Adrenal gland (tissue), 12 donors: Measurements from ENCODE around the gene REXO1. TPM values are rescaled to one million over a fixed set of nuclear protein-coding genes. Genes with fewer than 3 reads are reported as not detected.

Experiments
- DNase-seq, 7 donors: peaks; one replicate each; pipeline ENCODE4 v3.0.0-alpha.2; 2019 to 2020
- H3K27ac ChIP-seq, 5 donors: fragments of 200-600 bp; sonication (generic) in 4 of 5; 1 replicate in 3 of 5; 2 replicates in 2 of 5; pipeline versions ENCODE4 v1.5.1 to v1.8.0; 2016 to 2020; ENCODE audit warnings: mild to moderate bottlenecking in 1 of 5
- H3K27me3 ChIP-seq: fragments of 200-600 bp; 2 replicates; pipeline ENCODE4 v1.8.0; 2021
- H3K36me3 ChIP-seq, 2 donors: fragments of 200-600 bp; replicated peaks in 1 of 2; 1 replicate in 1 of 2; 2 replicates in 1 of 2; pipeline versions ENCODE4 v1.5.1 to v1.8.0; 2018 to 2022
- H3K4me1 ChIP-seq, 2 donors: fragments of 200-600 bp; replicated peaks in 1 of 2; 1 replicate in 1 of 2; 2 replicates in 1 of 2; pipeline versions ENCODE4 v1.5.1 to v1.8.0; 2018 to 2021
- H3K4me3 ChIP-seq, 4 donors: fragments of 200-600 bp; sonication (generic) in 3 of 4; one replicate each; pipeline ENCODE4 v1.5.1; 2016 to 2018
- H3K9me3 ChIP-seq, 3 donors: fragments of 200-600 bp; sonication (generic) in 1 of 3; replicated peaks in 1 of 3; 1 replicate in 2 of 3; 2 replicates in 1 of 3; pipeline versions ENCODE4 v1.5.1 to v1.8.0; 2016 to 2021
- CTCF ChIP-seq, 6 experiments: fragments of 450-650 bp in 4 of 6; fragments of 200-600 bp in 2 of 6; sonication (generic) in 1 of 6; IDR thresholded peaks; 1 replicate in 5 of 6; 2 replicates in 1 of 6; pipeline versions ENCODE4 v1.5.1 to v1.8.0; 2016 to 2021; ENCODE audit warnings: antibody characterized with exemption in 6 of 6, mild to moderate bottlenecking in 2 of 6, moderate library complexity in 1 of 6
- POLR2A ChIP-seq, 2 donors: fragments of 450-650 bp; IDR thresholded peaks; one replicate each; pipeline ENCODE4 v1.6.1; 2017; ENCODE audit warnings: antibody characterized with exemption in 2 of 2, mild to moderate bottlenecking in 2 of 2, moderate library complexity in 1 of 2
- WGBS, 4 donors: extraction: QIAGEN DNeasy Blood & Tissue Kit in 2 of 4; methylation state at CpG; one replicate each; pipeline versions ENCODE4 v1.1.5 to v1.1.7; 2013 to 2017; 5-methylcytosine and 5-hydroxymethylcytosine counted together
- intact Hi-C, 2 donors: fragments of 100-400 bp; cut with DNase I; formaldehyde crosslinking; loops; one replicate each; pipeline versions ENCODE4 v1.14.1 to v1.15.0; 2022 to 2023
- polyA plus RNA-seq, 3 donors: library from polyadenylated mRNA; stranded (reverse); fragments of 200-250 nt in 2 of 3; fragments of 350-450 nt in 1 of 3; fragmentation: Illumina TruSeq in 1 of 3; extraction: RNeasy Lipid Tissue Mini Kit (QIAGEN cat#74804) in 1 of 3; gene quantifications; one replicate each; pipeline ENCODE4 v1.2.3, GENCODE V29; 2013 to 2014
- total RNA-seq, 9 donors: library from RNA; depleted of rRNA in 4 of 9; stranded (reverse); fragments of >200 nt in 4 of 9; fragments of 120-200 nt in 1 of 9; fragmentation: NEBNext Ultra II Directional in 1 of 9; extraction: Animal tissue kit (Norgen Biotek cat#: 25700) in 1 of 9; gene quantifications; one replicate each; pipeline versions ENCODE4 v1.1.0 to v1.2.4, GENCODE V29; 2013 to 2023
- donor health status: healthy with polysubstance abuse.
- donor health status: Bipolar disorder and iron deficiency.
- donor health status: DM: yes; HTN: yes; CAD: no.
- donor health status: DM: no; HTN: no; CAD: no.
- donor health status: DM: no; HTN: no; CAD: no.
- donor health status: DM: yes; HTN: yes; CAD: no.

REXO1 gene
- total and polyA plus RNA-seq, 12 donors = 9.3 to 155 (median 44.5) TPM

GRCh38 chr19:1770866-1771576 is 77.3 kb downstream of the REXO1 start:
- no peak for TF ChIP-seq POLR2A (IDR thresholded peaks at IDR 0.05)
- no peak for TF ChIP-seq CTCF (IDR thresholded peaks at IDR 0.05)
- intact Hi-C loops = no loop called here
- Histone ChIP-seq H3K36me3 (no peaks in the 10 kb centered on the region), H3K27me3 (peaks cover 68% of the 10 kb centered on the region), H3K4me1 (no peaks in the 10 kb centered on the region), H3K9me3 (no peaks in the 10 kb centered on the region), H3K4me3 (no peak overlapping the region), H3K27ac (no peak overlapping the region)
- 81 to 86% (median 83%) methylated on average over 4 of the region's 4 CpGs for WGBS, 4 donors
- no peak for DNase-seq

- H3K4me3 ChIP-seq = no peak overlapping the region
- no peaks in the 10 kb centered on the region for H3K4me1 ChIP-seq
- peaks cover 67% of the 10 kb centered on the region for H3K27me3 ChIP-seq
- no peaks in the 10 kb centered on the region for H3K9me3 ChIP-seq
- H3K36me3 ChIP-seq = no peaks in the 10 kb centered on the region
- intact Hi-C loops = loop anchor here (5.0 kb wide), 2 partner anchors 97 to 222 kb away; no protein-coding TSS in a partner anchor
- H3K27ac ChIP-seq = no peak overlapping the region
- TF ChIP-seq CTCF (IDR thresholded peaks at IDR 0.05) (no peak), POLR2A (IDR thresholded peaks at IDR 0.05) (no peak)
- WGBS, 4 donors = 2 to 6% (median 5%) methylated on average over 12 of the region's 12 CpGs
- DNase-seq = no peak
Observed at GRCh38 chr19:1769645-1769985, 78.7 kb downstream of the REXO1 start.

- H3K4me1 ChIP-seq = no peaks in the 10 kb centered on the region
- intact Hi-C loops = loop anchor here (5.0 kb wide), 2 partner anchors 97 to 222 kb away; no protein-coding TSS in a partner anchor
- H3K27me3 ChIP-seq = peaks cover 65% of the 10 kb centered on the region
- H3K4me3 ChIP-seq = no peak overlapping the region
- WGBS, 4 donors = 63 to 72% (median 68%) methylated on average over 9 of the region's 9 CpGs
- no peaks in the 10 kb centered on the region for H3K36me3 ChIP-seq
- H3K9me3 ChIP-seq = no peaks in the 10 kb centered on the region
- no peak overlapping the region for H3K27ac ChIP-seq
- DNase-seq = no peak
- no peak for TF ChIP-seq CTCF (IDR thresholded peaks at IDR 0.05)
- TF ChIP-seq POLR2A (IDR thresholded peaks at IDR 0.05) = no peak
Observed at GRCh38 chr19:1768918-1769644, 79.2 kb downstream of the REXO1 start.

GRCh38 chr19:1768248-1768647 is 80.0 kb downstream of the REXO1 start:
- Histone ChIP-seq H3K27ac (no peak overlapping the region), H3K4me1 (no peaks in the 10 kb centered on the region), H3K36me3 (no peaks in the 10 kb centered on the region), H3K27me3 (peaks cover 65% of the 10 kb centered on the region), H3K4me3 (no peak overlapping the region), H3K9me3 (no peaks in the 10 kb centered on the region)
- TF ChIP-seq POLR2A (IDR thresholded peaks at IDR 0.05) = no peak
- peak in 1 of 6 experiments; percentile 26 for TF ChIP-seq CTCF (IDR thresholded peaks at IDR 0.05)
- 11 to 19% (median 17%) methylated on average over 12 to 13 of the region's 13 CpGs for WGBS, 4 donors
- intact Hi-C loops = loop anchor here (5.0 kb wide), 2 partner anchors 96 to 221 kb away; no protein-coding TSS in a partner anchor
- DNase-seq = peak in 3 of 7 donors; percentile 27 to 48 (median 28)
